ENCODE data around the gene SIGLEC7.

The SIGLEC7 gene

DNA sequence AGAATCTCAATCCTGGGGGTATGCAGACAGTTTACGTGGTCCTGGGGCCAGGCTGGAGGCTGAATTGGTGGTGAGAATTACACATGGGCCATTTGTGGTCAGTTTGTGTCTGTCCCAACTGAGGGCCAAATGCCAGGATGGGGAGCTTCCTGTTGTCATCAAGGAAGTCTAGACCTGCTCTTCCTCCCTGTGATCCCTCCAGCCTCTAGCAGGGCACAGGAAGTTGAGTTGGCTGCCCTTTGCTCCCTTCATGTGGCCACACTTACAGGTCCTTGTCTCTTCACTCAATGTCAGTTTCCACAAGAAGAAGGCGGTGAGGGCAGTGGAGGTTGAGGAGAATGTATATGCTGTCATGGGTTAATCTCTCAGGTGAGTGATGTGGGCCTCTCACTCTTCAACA, 30.1 kb downstream of the SIGLEC7 start:
- H3K4me3 ChIP-seq (replicated peaks; ENCODE audit: low read depth, low read length): no peak overlapping the region
- no peak for DNase-seq (ENCODE audit: extremely low read depth, low read depth)
- TF ChIP-seq, protein P1, sequence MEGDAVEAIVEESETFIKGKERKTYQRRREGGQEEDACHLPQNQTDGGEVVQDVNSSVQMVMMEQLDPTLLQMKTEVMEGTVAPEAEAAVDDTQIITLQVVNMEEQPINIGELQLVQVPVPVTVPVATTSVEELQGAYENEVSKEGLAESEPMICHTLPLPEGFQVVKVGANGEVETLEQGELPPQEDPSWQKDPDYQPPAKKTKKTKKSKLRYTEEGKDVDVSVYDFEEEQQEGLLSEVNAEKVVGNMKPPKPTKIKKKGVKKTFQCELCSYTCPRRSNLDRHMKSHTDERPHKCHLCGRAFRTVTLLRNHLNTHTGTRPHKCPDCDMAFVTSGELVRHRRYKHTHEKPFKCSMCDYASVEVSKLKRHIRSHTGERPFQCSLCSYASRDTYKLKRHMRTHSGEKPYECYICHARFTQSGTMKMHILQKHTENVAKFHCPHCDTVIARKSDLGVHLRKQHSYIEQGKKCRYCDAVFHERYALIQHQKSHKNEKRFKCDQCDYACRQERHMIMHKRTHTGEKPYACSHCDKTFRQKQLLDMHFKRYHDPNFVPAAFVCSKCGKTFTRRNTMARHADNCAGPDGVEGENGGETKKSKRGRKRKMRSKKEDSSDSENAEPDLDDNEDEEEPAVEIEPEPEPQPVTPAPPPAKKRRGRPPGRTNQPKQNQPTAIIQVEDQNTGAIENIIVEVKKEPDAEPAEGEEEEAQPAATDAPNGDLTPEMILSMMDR (IDR thresholded peaks at IDR 0.05; ENCODE audit: low read depth, low read length, missing control alignments): no peak

DNA sequence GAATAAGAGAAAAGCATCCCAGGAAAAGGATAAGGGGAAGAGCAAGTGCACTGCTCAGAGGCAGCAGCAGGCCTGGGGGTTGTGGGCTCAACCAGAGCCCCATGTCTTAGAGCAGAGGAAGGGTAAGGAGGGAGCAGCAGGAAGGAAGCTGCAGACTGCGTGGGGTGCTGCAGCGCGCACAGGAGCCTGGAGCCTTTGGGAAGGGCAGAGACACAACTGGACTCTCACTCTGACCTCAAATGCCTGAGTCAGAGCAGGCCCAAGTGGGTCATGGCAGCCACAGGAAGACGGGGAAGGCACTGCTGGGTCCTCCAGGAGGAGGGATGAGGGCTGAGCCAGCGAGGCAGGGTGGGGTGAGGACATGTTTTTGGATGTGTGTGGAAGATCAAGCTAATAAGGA, 31.6 kb downstream of the SIGLEC7 start:
- DNase-seq (ENCODE audit: extremely low read depth, low read depth): no peak
- TF ChIP-seq, protein P1 (IDR thresholded peaks at IDR 0.05; ENCODE audit: low read depth, low read length, missing control alignments): no peak
- no peak overlapping the region for H3K4me3 ChIP-seq (replicated peaks; ENCODE audit: low read depth, low read length)

DNA sequence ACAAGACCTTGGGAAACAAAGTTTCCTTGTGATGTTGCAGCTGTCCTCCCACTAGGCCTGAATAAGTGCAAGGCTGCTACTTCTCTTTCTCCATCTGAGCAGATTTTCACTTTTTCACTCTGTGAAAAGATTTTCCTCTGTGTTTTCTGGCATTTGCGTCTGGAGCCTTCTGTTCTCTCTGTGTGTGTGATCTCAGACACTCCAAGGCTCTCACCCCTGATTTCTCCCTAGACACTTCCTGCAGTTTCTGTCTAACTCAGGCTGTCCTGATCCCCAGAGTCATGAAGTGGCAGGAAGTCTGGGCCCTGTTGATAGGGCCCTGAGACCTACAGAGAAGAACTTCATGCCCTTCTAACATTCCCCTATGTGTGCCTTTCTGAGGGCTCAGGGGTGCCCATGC, 37.2 kb downstream of the SIGLEC7 start:
- H3K4me3 ChIP-seq (replicated peaks; ENCODE audit: low read depth, low read length): no peak overlapping the region
- TF ChIP-seq, protein P1 (IDR thresholded peaks at IDR 0.05; ENCODE audit: low read depth, low read length, missing control alignments): no peak
- DNase-seq (ENCODE audit: extremely low read depth, low read depth): no peak

DNA sequence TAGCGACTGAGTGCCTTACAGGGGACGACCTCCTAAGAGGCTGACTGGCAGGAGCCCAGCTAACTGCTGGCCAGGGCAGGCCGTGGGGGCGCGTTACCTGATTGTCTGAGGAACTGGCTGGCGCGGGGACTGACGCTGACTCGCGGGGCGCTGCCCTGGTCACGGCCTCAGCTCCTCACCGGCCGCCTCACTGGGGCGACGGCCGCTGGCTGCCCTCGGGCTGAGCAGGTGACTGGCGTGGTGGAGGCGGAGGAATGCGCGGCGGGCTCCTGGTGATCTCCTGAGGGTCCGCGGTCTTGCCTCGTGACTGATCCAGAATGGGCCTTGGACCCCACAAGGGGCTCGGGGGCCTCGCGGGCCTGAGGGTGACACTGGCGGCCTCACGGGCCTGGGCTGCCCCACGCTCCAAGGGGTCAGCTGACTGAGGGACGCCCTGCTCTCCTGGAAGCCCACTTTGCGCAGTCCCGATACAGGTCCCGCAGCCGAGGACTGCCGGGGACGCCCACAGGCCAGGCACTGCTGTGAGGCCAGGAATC, 39.3 kb downstream of the SIGLEC7 start:
- no peak for DNase-seq (ENCODE audit: extremely low read depth, low read depth)
- TF ChIP-seq, protein P1 (IDR thresholded peaks at IDR 0.05; ENCODE audit: low read depth, low read length, missing control alignments): no peak
- no peak overlapping the region for H3K4me3 ChIP-seq (replicated peaks; ENCODE audit: low read depth, low read length)

DNA sequence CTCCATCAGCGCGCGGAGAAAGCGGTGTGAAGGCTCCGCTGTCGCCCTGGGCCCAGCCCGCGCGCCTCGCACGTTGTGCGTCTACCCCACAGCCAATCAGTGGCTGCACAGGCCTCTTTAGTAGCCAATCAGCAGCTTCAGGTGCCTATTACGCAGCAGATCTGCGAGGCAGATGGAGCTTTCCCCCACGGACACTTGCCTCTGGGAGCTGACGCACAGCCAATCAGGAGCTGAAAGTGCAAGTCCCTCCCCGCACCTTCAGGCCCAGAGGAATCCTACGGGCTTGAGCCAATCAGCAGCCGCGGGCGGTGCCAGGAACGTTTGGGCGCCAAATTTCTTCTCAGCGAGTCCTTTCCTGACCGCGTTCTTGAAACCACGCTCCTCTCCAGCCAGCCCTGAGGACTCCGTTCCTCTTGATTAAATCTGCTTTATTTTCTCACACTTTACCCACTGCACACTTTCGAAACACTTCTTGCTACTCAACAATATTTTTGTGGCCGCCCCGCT, 39.9 kb downstream of the SIGLEC7 start:
- TF ChIP-seq, protein P1 (IDR thresholded peaks at IDR 0.05; ENCODE audit: low read depth, low read length, missing control alignments): no peak
- no peak overlapping the region for H3K4me3 ChIP-seq (replicated peaks; ENCODE audit: low read depth, low read length)
- DNase-seq (ENCODE audit: extremely low read depth, low read depth): no peak

DNA sequence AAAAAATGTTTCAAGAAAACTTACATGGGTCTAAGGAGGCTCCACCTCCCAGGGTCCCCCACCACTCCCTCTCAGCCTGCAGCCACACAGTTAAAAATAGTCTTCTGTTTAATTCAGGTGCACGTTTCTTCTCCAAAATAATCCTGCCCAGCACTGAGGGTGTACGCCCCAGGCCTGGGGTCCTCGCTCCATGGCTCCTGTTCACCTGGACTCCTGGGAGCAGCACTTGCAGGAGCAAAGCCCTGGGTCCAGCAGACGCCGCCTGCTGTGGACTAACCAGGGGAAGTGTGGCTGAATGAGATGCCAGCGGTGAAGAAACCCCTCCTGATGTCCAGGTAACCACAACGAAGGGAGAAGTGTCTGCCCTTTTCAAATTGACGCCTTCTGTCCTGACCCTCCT, 41.5 kb downstream of the SIGLEC7 start:
- no peak for DNase-seq (ENCODE audit: extremely low read depth, low read depth)
- TF ChIP-seq, protein P1 (IDR thresholded peaks at IDR 0.05; ENCODE audit: low read depth, low read length, missing control alignments): no peak
- no peak overlapping the region for H3K4me3 ChIP-seq (replicated peaks; ENCODE audit: low read depth, low read length)
